HG02981 (cell line): ENCODE measurements around the gene STK10.

Source experiments
- ATAC-seq: cut with Tn5 transposase; IDR thresholded peaks from one replicate; pipeline ENCODE4 v1.9.1; 2021; ENCODE audit warnings: mild to moderate bottlenecking, moderate library complexity; ENCODE audit not compliant: unreplicated experiment

Gene STK10

GRCh38 chr5:172144931-172145869, 42.8 kb downstream of the STK10 start:
- ATAC-seq: no peak

GRCh38 chr5:172144291-172144815, 43.7 kb downstream of the STK10 start:
- ATAC-seq: peak; percentile 59

- ATAC-seq: no peak
Measured at GRCh38 chr5:172143875-172144274, 44.1 kb downstream of the STK10 start.

- no peak for ATAC-seq
Measured at GRCh38 chr5:172142709-172143215, 45.3 kb downstream of the STK10 start.

GRCh38 chr5:172141949-172142319, 46.1 kb downstream of the STK10 start:
- ATAC-seq: no peak

- ATAC-seq: no peak
Measured at GRCh38 chr5:172140866-172141265, 47.2 kb downstream of the STK10 start.

GRCh38 chr5:172140120-172140519, 47.9 kb downstream of the STK10 start:
- ATAC-seq: no peak

- ATAC-seq: no peak
Measured at GRCh38 chr5:172137046-172137445, 51.0 kb downstream of the STK10 start.

GRCh38 chr5:172133359-172134029, 54.5 kb downstream of the STK10 start:
- no peak for ATAC-seq

- no peak for ATAC-seq
Measured at GRCh38 chr5:172131690-172132089, 56.3 kb downstream of the STK10 start.

- ATAC-seq: no peak
Measured at GRCh38 chr5:172129256-172129910, 58.6 kb downstream of the STK10 start.

- ATAC-seq: no peak
Measured at GRCh38 chr5:172127581-172127980, 60.4 kb downstream of the STK10 start.

- ATAC-seq: no peak
Measured at GRCh38 chr5:172123269-172123692, 64.7 kb downstream of the STK10 start.

GRCh38 chr5:172119921-172120688, 67.9 kb downstream of the STK10 start:
- ATAC-seq: no peak

- no peak for ATAC-seq
Measured at GRCh38 chr5:172118891-172119290, 69.1 kb downstream of the STK10 start.

- no peak for ATAC-seq
Measured at GRCh38 chr5:172117977-172118701, 69.9 kb downstream of the STK10 start.

- ATAC-seq: no peak
Measured at GRCh38 chr5:172115541-172115982, 72.5 kb downstream of the STK10 start.

GRCh38 chr5:172114875-172115422, 73.1 kb downstream of the STK10 start:
- peak; percentile 58 for ATAC-seq

GRCh38 chr5:172113036-172113435, 75.0 kb downstream of the STK10 start:
- ATAC-seq: peak; percentile 23
